Femur (tissue), 1 donor: ENCODE measurements around the gene DDX39A.
A peak's percentile ranks its signal among the peaks of the same experiment; 100 is the strongest.

Experiments
- DNase-seq: peaks from one replicate; pipeline ENCODE4 v3.0.0-alpha.2; 2017

The DDX39A gene

DNA sequence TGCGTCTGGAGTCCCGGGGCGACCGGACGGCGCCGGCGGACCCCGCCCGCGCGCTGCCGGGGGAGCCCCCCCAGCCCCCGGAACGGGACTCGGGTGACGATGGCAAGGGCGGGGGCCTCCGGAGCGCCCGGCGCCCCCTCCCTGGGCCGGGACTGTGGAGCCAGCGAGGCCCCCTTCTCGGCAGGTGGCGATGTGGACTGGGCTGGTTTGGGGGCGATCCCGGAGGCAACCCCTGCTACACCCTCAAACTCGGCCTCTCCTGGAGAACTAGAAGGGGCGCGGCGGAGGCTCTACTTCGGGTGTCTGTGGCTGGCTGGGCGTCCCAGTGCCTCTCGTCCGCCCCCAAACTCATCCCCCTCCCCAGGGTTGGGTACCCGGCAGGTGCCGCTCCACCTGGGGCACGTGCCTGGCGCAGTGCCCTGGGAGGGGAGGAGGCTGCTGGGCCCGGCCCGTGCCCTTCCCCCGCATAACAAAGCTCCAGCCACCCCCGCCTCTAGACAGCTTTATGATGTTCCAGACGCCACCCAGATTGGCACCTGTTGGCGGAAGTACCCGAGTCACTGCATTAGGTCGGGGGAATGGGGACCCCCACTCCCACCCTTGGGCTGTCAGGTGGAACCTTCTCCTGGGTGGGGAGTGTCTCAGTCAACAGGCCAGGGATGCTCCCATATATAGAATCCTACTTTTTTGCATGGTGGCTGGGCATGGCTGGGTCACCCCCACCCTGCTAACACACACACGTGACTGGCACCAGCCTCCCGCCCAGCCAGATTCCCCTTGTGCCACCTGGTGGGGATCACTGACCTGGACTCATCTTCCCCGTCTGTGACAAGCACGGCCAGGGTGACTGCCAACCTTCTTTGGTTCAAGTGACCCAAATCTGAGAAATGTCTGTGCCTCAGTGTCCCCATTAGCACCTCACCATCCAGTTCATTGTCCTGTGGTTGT lies 14.7 kb upstream of the DDX39A start:
- DNase-seq = peak; percentile 42

DNA sequence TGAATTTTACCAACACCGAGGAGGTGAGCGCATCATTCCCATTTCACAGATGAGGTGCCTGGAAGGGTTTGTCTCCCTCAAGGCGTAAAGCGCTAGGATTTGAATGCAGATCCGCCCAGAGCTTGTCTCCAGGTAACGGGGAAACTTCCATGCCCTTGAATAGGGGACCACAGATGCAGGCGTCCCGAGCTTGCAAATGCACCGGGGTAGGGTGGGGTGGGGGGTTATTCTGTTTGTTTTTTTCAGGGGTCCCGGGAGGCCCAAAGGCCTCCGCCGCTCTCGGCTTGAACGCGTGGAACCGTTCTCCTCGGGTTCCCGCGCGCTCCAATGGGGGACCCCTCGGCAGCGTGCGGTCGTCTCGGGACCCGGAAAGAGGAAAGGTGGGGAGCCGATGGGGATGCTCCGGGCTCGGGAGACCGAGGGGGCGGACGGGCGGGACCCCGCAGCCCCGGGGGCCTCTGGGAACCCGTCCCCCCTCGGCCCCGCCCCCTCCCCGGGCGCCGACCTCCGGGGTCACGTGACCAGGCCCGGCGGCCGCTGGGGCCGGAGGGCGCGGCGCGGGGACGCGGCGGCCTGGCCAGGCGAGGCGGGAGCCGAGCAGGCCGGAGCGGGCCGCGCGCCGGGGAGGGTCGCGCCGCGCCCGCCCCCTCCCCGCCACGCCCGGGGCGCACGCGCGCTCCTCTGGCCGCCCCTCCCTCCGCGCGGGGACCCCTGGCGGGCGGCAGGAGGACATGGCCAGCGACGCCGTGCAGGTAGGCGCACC lies 13.8 kb upstream of the DDX39A start, which contains the start of gene PKN1:
PKN1 (plus strand) TSS at position 516 of the 763 bp plus-strand sequence; CDS start at position 732, 216 bp downstream.
- DNase-seq = peak; percentile 69

GRCh38 chr19:14430712-14431111 lies 11.6 kb upstream of the DDX39A start:
- no peak for DNase-seq

GRCh38 chr19:14428882-14429416 lies 9.8 kb upstream of the DDX39A start:
- no peak for DNase-seq

DNA sequence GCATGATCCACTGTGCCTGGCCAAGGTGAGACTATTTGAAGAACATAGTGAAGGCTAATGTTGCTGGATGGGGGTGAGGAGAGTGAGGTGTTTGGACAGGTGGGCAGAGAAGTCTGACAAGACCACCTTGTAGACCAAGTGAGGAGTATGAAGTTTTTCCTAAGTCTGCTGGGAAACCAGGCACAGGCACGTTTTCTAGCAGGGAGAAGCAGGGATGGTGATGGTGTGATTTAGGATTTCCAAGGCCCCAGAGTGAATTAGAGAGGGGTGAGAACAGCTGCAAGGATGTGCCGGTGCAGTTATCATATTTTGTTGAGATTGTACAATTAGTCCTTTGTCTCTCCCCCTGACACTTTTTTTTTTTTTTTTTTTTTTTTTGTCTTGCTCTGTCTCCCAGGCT lies 8.3 kb upstream of the DDX39A start:
- no peak for DNase-seq

DNA sequence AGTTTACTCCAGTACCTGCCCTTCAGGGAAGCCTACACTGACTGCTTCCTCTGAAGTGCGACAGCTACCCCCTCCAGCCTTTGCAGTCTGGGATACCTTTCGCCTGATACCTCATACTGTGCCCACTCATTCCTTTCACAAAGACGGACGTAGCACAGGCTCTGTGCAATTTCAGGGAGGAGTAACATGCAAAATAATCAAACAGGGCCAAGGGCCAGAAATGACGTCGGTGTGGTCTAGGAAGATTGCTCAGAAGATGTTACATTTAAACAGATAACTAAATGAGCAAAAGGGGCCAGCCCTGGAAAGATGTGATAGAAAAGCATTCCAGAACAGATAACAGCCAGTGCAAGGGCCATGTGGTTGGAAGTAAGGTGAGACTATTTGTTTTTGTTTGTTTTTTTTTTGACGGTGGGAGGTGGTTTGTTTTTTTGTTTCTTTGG lies 6.6 kb upstream of the DDX39A start:
- no peak for DNase-seq

GRCh38 chr19:14418856-14419105 lies 360 bp downstream of the DDX39A start:
- peak; percentile 92 for DNase-seq

DNA sequence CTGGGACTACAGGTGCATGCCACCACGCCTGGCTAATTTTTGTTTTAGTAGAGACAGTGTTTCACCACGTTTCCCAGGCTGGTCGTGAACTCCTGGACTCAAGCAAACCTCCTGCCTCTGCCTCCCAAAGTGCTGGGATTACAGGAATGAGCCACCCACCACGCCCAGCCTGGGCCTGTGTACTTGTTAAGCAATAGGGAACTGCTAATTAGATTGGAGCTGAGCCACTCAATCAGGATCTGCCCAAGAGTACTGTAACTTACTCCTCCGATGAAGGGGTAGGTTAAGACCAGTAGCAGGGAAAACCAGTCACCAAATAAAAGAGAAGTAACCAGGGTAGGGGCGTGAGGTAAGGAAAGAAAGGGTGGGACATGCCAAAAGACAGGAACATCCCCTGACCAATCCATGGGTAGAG lies 2.3 kb downstream of the DDX39A start:
- no peak for DNase-seq

GRCh38 chr19:14414926-14415690 lies 4.0 kb downstream of the DDX39A start:
- DNase-seq = no peak

DNA sequence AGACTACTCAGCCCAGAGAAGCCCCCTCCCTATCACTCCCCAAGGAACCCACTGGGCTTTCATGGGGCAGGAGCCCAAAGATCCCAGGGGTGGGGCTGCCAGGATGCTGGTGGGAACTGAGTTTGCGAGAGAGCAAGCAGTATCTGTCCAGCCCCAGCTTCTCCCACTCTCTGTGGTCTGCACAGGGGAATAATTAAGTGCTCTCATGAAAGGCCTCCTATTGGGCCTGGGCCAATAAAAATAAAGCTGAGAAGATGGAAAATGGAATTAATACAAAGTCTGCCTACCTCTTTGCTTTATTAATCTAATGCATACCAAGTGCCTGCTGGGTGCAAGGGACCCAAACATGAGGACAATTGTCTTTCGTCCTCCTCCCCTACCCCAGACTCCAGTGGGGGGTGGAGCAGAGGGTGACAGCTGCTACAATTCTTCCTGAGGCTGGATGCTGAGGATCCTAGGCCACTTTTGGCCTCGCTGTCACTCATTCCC lies 5.4 kb downstream of the DDX39A start:
- no peak for DNase-seq

GRCh38 chr19:14412996-14413692 lies 6.0 kb downstream of the DDX39A start:
- no peak for DNase-seq

GRCh38 chr19:14412324-14412995 lies 6.7 kb downstream of the DDX39A start:
- no peak for DNase-seq

DNA sequence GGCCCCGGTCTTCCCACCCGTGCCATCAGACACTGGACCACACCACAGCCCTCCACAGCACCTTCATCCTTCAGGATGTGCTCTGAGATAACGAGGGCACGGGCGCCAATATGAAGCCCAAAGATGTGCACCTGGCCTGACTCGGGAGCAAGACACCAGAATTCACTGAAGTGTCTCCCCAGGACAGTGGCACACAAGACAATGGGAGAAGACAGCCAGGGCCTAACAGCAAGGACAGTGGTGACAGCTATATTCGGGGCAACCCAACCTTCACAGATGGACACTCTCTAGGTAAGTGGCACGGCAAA lies 7.2 kb downstream of the DDX39A start:
- no peak for DNase-seq

DNA sequence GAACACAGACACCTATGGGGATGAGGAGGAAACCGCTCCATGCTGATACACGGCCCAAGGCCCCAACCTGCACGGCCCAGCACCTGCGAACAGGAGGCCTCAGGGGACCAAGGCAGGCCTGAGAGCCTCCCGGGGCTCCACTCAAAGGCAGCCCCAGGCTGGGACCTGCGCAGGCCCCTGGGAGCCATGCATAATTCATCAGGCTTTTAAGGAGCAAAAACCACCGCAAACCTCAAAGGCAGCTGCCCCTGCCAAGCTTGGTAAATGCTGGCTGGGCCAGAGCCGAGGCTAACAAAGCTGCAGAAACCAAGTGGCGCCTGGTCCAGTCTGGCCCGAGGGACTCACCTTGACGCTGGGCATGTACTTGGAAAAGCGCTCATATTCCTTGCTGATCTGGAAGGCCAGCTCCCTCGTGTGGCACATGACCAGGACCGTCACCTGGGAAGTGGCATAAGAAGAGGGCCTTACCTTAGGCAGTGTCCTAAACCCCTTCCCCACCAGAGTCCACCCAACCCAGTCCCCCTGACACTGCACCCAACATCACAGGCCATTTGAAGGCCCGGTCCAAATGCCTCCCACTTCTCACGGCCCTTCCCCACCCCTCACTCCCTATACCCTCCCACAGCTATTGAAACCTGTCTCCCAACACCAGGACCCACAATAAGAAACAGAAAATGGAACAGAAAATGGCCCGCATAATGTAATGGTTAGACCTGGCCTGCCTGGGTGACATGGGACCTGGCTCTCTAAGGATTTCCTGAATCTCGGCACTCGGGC lies 7.8 kb downstream of the DDX39A start:
- DNase-seq = no peak

- no peak for DNase-seq
These were observed 8.8 kb downstream of the DDX39A start for GRCh38 chr19:14410091-14411051.

- no peak for DNase-seq
These were observed 9.8 kb downstream of the DDX39A start for GRCh38 chr19:14409146-14410023.

DNA sequence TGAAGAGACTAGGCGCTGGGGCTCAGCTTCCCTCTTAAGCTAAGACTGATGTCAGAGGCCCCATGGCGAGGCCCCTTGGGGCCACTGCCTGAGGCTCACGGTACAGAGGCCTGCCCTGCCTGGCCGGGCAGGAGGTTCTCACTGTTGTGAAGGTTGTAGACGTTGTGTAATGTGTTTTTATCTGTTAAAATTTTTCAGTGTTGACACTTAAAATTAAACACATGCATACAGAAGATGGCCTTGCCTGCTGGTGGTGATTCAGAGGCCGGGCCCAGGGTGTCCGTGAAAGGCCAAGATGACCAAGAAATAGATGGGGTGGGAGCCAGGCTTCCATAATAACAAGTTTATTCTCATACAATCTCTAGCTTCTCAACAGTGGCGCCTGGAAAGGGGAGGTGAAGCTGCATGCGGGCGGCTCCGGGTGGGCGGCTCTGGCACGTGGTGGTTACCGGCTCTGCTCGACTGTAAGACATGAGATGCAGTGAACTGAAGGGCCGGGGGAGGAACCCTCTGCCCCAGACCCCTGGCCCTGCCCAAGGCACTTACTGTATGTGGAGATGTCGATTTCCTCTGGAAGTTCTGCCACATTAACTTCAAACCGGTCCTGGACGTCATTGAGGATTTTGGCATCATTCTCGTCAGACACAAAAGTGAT lies 10.5 kb downstream of the DDX39A start:
- DNase-seq = no peak
